ENCODE data around the gene RAB24.

GRCh38 chr5:177296581-177296980 lies 6.9 kb downstream of the RAB24 start:
- TF ChIP-seq CTCF (optimal IDR thresholded peaks at IDR 0.05 in 1 of 3, IDR thresholded peaks at IDR 0.05 in 1 of 3, conservative IDR thresholded peaks at IDR 0.05 in 1 of 3; ENCODE audit: extremely low read depth in 1 of 3, insufficient read depth in 2 of 3, low read length in 3 of 3) (no peak), EZH2 (IDR thresholded peaks at IDR 0.05; ENCODE audit: low read length) (no peak)
